GM12873 (cell line): ENCODE results near the gene PPP1R36.

Source experiments
- TF ChIP-seq, protein P1 (sequence below): IDR thresholded peaks from 2 replicates; pipeline ENCODE4 v1.5.1; 2012; ENCODE audit warnings: low read depth, mild to moderate bottlenecking, moderate library complexity, low read length, control low read depth; ENCODE audit not compliant: insufficient read depth; ENCODE audit errors: missing control alignments

The PPP1R36 gene

DNA sequence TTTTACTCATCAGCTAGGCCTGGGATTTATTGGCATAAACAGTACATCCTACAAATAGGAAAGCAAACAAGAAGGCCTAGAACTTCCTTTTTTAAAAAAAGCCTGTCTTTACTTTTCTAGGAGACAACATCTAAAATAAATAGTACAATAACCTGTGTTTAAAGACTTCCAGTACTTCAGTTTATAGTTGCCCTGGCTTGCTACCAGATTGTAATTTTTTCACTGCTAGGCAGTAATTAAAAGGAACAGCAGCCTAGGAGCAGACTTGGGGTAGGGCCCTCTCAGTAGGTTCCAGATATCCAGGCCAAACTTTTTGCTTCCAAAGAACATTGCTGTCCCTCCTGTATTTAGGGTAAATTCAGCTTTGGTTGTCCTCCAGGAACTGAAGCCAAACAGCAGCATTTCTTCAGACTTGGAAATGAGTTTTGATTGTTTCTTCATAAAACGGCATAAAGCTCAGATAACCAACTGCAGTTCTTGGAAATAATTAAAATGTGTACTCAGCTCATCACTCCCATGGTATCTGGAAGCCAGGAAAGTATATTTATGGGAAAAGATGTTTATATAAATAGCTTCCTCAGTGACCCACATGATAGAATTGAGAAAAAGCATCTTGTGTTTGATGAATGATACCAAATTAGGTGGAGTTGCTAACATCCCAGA, 61.7 kb downstream of the PPP1R36 start:
- TF ChIP-seq, protein P1, sequence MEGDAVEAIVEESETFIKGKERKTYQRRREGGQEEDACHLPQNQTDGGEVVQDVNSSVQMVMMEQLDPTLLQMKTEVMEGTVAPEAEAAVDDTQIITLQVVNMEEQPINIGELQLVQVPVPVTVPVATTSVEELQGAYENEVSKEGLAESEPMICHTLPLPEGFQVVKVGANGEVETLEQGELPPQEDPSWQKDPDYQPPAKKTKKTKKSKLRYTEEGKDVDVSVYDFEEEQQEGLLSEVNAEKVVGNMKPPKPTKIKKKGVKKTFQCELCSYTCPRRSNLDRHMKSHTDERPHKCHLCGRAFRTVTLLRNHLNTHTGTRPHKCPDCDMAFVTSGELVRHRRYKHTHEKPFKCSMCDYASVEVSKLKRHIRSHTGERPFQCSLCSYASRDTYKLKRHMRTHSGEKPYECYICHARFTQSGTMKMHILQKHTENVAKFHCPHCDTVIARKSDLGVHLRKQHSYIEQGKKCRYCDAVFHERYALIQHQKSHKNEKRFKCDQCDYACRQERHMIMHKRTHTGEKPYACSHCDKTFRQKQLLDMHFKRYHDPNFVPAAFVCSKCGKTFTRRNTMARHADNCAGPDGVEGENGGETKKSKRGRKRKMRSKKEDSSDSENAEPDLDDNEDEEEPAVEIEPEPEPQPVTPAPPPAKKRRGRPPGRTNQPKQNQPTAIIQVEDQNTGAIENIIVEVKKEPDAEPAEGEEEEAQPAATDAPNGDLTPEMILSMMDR = no peak

DNA sequence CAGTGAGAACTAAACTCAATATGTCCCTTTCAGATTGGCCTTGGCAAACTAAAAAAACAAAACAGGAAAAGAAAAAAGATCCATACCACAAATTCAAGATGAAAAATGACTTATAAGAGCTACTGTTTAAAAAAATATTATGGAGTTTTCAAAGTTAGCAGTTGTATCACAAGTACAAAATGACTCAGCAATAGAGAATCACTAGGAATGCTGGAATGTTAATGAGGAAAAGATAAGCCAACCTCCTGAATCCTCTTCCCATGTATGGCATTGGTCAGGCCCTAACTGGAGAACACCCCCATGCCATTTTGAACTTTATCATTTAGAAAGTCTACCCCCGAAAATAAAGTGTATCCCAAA, 62.2 kb downstream of the PPP1R36 start:
- TF ChIP-seq, protein P1 = no peak

DNA sequence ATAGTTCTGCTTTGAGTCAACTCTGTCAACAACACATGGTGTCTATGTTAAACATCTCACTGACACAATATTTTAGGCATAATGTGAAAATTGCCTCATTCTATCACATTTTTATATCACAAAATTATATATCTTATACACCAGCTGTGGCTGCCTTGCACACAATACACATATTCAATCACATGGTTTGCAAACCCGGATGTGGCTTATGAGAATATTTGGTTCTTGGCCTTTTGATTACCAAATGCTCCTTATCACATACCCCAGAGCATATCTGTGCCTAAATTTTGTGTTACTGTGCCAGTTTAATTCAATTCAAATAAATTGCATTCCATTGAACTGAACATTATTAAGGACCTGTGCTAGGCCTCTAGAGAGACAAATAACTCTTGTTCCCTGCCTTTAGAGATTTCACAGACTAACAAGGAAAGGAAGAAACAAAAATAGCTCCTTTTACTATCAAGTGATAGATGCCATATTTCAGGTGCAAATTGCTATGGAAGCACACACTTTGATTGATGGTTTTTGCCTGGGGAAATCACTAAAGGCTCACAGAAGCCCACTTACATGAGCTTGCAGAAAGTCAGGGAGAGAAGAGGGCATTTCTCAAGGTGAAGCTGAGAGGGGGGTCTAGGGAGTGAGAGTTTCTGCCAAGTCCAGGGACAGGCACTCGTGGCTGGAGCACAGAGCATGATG, 63.4 kb downstream of the PPP1R36 start:
- TF ChIP-seq, protein P1 = no peak

DNA sequence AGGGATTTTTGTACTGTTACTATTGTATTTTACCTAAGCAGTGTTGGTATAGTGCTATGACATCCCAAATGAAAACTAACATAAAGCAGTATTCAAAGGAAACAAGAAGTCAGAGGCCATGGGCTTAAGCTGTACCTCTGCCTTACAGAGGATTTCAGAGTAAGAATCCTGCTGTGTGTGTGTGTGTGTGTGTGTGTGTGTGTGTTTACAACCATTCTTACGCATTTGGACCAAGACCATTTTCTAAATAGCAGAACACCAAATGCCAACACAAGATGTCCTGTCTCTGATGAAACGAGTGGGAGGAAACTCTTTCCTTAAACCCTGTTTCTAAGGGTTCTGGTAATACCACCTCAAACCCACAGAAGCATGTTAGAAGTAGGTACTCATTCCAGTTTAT, 64.4 kb downstream of the PPP1R36 start:
- TF ChIP-seq, protein P1 = no peak

DNA sequence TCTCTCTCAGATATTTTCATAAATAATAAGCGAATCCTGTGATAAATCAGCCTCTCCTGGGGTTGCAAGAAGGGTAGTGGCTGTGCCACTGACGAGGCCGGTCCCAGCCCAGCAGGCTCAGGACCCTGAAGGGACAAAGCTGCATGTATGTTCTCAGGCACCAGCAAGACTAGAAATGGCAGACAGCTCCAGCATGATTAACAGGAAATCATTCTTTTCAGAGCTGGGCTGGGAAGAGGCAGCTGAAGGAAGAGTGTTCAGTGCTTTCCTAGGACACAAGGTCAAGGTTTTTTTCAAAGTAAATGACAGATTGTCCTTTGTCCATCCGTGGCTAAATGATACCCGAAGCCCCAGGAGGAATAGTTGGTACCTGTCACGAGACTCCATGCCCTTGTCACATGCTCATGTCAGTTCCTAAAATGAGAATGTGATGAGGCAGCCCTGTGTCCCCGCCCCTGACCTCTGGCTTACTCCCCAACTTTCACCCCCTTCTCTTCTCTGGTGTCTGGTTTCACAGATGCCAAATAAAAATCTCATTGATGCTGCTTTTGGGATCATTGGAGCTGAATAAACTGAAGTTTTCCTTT, 65.1 kb downstream of the PPP1R36 start:
- TF ChIP-seq, protein P1 = no peak

DNA sequence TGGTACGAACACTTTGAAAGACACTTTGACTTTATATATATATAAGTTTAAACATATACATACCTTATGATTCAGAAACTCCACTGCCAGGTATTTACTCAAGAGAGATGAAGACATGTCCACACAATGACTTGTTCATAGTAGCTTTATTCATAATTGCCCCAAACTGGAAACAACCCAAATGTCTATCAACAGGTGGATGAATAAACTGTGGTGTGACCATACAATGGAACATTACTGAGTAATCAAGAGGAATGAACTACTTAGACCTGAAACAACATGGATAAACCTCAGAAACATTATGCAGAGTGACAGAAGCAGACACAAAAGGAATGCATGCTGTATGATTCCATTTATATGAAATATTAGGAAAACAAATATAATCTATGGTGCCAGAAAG, 71.1 kb downstream of the PPP1R36 start:
- TF ChIP-seq, protein P1 = no peak

DNA sequence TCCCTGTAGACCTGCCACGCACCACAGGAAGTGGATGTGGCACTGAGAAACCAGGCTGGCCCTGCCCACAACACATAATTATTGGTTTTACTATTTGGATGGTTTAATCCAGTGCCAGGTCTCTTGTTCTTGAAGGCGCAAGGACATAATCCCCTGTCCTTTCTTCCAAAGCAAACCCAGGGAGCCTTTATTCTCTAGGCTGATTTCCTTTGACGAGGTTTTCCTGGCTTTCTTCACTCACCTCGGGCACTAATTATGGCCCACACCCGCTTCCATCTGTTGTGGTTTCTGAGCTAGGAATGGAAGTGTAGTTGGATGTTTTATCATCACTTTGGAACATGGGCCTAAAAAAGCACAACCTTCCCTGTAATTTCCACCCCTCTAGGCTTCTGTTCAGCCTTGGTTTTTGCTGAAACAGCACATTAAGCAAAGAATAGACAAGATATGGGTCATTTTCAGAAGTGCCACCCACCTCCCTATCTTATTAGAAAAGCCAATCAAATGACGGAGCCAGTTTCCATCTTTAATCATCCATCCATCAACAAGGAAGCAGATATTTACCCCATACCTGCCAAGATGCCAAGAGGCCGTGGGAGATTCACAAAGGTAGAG, 73.9 kb downstream of the PPP1R36 start:
- TF ChIP-seq, protein P1 = no peak
